H1 (cell line): ENCODE results near the gene NTN5. TPM values are rescaled to one million over a fixed set of nuclear protein-coding genes. Genes with fewer than 3 reads are reported as not detected.

Source experiments
- FOSL1 ChIP-seq: IDR thresholded peaks from 2 replicates; pipeline ENCODE4 v1.6.1; 2011; ENCODE audit warnings: mild to moderate bottlenecking, low read depth, low read length, moderate library complexity; ENCODE audit not compliant: insufficient read depth
- HDAC6 ChIP-seq: IDR thresholded peaks from one replicate; pipeline ENCODE4 v1.7.1; 2012; ENCODE audit warnings: low read depth, mild to moderate bottlenecking, inconsistent platforms, low read length, moderate library complexity
- MAFK ChIP-seq: IDR thresholded peaks from 2 replicates; pipeline ENCODE4 v1.6.1; 2012; ENCODE audit warnings: low read depth, mild to moderate bottlenecking, improper control_type of control experiment, low read length
- POLR2A ChIP-seq, 2 experiments: IDR thresholded peaks; 1 replicate in 1 of 2; 2 replicates in 1 of 2; pipeline ENCODE4 v1.6.1; 2011; ENCODE audit warnings: low read depth in 2 of 2, low read length in 2 of 2, mild to moderate bottlenecking in 2 of 2; ENCODE audit errors: control extremely low read depth in 1 of 2
- polyA plus RNA-seq, 7 experiments: library from polyadenylated mRNA; depleted of rRNA in 3 of 7; stranded (reverse) in 5 of 7; unstranded in 2 of 7; fragments of >200 nt in 5 of 7; fragments of 200-250 nt in 2 of 7; gene quantifications; 1 replicate in 5 of 7; 2 replicates in 1 of 7; 4 replicates in 1 of 7; pipeline versions ENCODE4 v1.2.1 to v1.2.3, GENCODE V29; 2011 to 2013; ENCODE audit warnings: missing spikeins in 2 of 7, mixed read lengths in 2 of 7
- total RNA-seq: library from RNA; stranded (reverse); fragmentation: NEBNext Ultra II Directional; extraction: Animal tissue kit (Norgen Biotek cat#: 25700); gene quantifications from 2 replicates; pipeline ENCODE4 v1.2.1, GENCODE V29; 2021

Gene NTN5
- total and polyA plus RNA-seq, 2 of the 8 experiments (the other 6 are each of a cell fraction or from before 2014, with no cell fraction given): 0.47 to 0.85 TPM

- TF ChIP-seq FOSL1: no peak
- no peak for TF ChIP-seq MAFK
- 0 out of 3 replicates have a peak, but pooled peaks of 1 of the 2 experiments have one; percentile 32 for TF ChIP-seq POLR2A (IDR thresholded peaks at IDR 0.05; ENCODE audit: control extremely low read depth in 1 of 2, low read depth in 2 of 2, low read length in 2 of 2)
- TF ChIP-seq HDAC6: no peak
Observed at GRCh38 chr19:48695743-48696352, 23.0 kb upstream of the NTN5 start, which contains the start of gene FUT2 (continued).
